Liver (tissue), 3 donors: ENCODE results near the gene CD300E.

ENCODE experiments used
- CTCF ChIP-seq: fragments of 150-350 bp; IDR thresholded peaks from 2 replicates; pipeline ENCODE4 v1.5.1; 2017; ENCODE audit warnings: improper control_type of control experiment, low read depth, low read length; ENCODE audit not compliant: missing input control
- RAD21 ChIP-seq, 2 donors: IDR thresholded peaks; 2 replicates each; pipeline ENCODE4 v1.6.1; 2016; ENCODE audit warnings: antibody characterized with exemption in 2 of 2, mild to moderate bottlenecking in 2 of 2
- RXRA ChIP-seq, 2 donors: IDR thresholded peaks; 2 replicates each; pipeline ENCODE4 v1.6.1; 2017 to 2018; ENCODE audit warnings: antibody characterized with exemption in 2 of 2, mild to moderate bottlenecking in 1 of 2
- SP1 ChIP-seq: IDR thresholded peaks from 2 replicates; pipeline ENCODE4 v1.6.1; 2018; ENCODE audit warnings: antibody characterized with exemption, mild to moderate bottlenecking
- TF ChIP-seq, protein P1 (sequence below): IDR thresholded peaks from 2 replicates; pipeline ENCODE4 v1.6.1; 2016; ENCODE audit warnings: antibody characterized with exemption, mild to moderate bottlenecking
- donor health status: healthy.
- donor health status: healthy.

DNA sequence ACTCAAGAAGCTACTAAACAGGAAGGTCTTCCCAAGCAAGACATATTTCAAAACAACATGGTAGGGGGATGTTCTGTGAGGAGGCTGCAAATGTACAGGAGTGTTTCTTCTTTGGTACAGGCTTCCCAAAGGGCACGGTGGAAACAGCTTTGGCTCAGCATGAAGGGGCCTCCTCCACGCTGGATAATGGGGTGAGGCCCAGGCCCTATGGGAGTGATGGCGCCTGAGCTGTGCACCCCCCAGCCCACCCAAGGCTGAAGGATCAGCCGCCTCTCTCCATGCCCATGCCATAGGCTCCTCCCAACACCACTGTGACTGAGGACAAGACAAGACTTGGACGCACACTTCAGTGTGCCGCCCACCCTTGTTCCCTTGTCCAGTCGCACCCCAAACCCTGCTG lies 6.8 kb downstream of the CD300E start:
- no peak for TF ChIP-seq CTCF
- no peak for TF ChIP-seq RXRA (IDR thresholded peaks at IDR 0.05)
- TF ChIP-seq, protein P1, sequence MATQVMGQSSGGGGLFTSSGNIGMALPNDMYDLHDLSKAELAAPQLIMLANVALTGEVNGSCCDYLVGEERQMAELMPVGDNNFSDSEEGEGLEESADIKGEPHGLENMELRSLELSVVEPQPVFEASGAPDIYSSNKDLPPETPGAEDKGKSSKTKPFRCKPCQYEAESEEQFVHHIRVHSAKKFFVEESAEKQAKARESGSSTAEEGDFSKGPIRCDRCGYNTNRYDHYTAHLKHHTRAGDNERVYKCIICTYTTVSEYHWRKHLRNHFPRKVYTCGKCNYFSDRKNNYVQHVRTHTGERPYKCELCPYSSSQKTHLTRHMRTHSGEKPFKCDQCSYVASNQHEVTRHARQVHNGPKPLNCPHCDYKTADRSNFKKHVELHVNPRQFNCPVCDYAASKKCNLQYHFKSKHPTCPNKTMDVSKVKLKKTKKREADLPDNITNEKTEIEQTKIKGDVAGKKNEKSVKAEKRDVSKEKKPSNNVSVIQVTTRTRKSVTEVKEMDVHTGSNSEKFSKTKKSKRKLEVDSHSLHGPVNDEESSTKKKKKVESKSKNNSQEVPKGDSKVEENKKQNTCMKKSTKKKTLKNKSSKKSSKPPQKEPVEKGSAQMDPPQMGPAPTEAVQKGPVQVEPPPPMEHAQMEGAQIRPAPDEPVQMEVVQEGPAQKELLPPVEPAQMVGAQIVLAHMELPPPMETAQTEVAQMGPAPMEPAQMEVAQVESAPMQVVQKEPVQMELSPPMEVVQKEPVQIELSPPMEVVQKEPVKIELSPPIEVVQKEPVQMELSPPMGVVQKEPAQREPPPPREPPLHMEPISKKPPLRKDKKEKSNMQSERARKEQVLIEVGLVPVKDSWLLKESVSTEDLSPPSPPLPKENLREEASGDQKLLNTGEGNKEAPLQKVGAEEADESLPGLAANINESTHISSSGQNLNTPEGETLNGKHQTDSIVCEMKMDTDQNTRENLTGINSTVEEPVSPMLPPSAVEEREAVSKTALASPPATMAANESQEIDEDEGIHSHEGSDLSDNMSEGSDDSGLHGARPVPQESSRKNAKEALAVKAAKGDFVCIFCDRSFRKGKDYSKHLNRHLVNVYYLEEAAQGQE = no peak
- no peak for TF ChIP-seq SP1
- TF ChIP-seq RAD21 (IDR thresholded peaks at IDR 0.05) = no peak
